Activated CD4-positive, CD25-positive, alpha-beta regulatory T cell treated with anti-CD3 and anti-CD28 coated beads, Interleukin-2, amount 50 U/mL, for 72 hours (primary cell): ENCODE measurements around the gene POTEJ.
"Not testable (repeated sequence)": the region's sequence is repeated elsewhere in the genome, so short reads cannot be mapped to it uniquely, and the experiment has no call there.

Source experiments
- DNase-seq: peaks from one replicate; pipeline ENCODE4 v3.0.0; 2021

POTEJ gene

GRCh38 chr2:130611140-130611539, at the start of gene POTEJ:
POTEJ (plus strand) TSS chr2:130611440; CDS start chr2:130611533, 93 bp downstream.
- DNase-seq = not testable (repeated sequence)

DNA sequence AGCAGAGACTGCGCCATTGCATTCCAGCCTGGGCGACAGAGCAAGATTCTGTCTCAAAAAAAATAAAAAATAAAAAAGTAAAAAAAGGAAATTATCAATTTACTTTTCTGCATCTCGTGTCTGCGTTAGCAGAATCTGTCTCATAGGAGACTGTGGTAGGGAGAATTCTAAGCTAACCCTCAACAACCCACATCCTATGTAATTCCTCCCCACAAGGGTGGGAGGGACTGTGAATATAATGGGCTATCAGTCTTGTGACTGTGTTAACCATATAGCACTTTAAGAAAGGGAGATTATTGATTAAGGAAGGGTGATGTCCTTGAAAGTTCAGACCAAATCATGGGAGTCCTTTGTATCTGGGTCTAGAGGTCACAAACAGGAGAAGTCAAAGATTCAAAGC, 45.1 kb upstream of the POTEJ start:
- DNase-seq = not testable (repeated sequence)

DNA sequence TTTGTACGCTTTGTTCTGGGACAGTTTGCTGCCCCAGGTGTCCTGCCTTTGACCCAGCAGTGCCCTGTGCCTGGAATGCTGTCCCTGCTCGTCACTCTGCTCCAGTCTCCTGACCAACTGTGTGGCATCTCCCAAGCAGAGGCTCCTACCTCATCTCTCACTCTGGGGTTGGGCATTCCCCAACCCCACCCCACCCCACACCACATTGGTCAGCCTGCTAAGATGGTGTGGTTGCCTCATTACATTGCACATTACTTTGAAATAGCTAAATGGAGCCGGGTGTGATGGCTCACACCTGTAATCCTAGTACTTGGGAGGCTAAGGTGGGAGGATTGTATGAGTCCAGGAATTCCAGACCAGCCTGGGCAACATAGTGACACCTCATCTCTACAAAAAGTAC, 39.3 kb upstream of the POTEJ start:
- not testable (repeated sequence) for DNase-seq

GRCh38 chr2:130574230-130574629, 37.0 kb upstream of the POTEJ start:
- DNase-seq = not testable (repeated sequence)

- DNase-seq = not testable (repeated sequence)
Measured at GRCh38 chr2:130576209-130576784, 34.9 kb upstream of the POTEJ start.

DNA sequence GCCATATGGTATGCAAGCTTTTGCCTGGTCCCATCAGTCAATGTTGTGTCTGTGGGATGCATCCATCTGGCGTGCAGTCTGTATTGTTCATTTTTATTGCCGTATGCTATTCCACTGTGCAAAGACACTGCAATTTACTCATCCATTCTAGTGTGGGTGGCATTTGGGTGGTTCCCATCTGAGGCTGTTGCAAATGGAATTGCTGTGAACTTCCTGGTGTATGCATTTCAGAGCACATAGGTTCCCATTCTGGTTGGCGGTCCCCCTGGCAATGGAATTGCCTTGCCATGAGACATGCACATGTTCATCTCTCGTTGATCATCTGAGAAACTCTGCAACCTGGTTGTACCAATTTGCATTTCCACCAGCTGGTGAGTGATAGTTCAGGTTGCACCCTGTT, 33.7 kb upstream of the POTEJ start:
- DNase-seq = not testable (repeated sequence)

DNA sequence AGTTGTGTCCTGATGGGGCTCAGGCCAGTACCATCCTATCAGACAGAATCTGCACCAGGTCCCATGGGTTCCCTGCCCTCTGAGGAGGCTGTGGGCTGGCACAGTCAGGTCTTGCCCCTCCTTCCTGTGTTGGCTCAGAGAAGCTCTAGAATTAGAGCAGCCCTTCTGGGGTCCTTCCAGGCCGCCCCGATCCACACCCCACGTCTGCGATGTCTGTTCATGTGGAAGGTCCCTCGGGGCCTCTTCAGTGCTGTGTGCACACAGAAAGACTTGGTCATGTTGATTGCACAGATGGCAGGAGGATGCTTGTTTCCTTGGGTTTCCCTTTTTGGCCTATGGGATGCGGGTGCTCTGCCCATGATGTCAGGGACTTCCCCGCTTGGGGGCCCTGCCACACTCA, 32.1 kb upstream of the POTEJ start:
- DNase-seq = not testable (repeated sequence)

DNA sequence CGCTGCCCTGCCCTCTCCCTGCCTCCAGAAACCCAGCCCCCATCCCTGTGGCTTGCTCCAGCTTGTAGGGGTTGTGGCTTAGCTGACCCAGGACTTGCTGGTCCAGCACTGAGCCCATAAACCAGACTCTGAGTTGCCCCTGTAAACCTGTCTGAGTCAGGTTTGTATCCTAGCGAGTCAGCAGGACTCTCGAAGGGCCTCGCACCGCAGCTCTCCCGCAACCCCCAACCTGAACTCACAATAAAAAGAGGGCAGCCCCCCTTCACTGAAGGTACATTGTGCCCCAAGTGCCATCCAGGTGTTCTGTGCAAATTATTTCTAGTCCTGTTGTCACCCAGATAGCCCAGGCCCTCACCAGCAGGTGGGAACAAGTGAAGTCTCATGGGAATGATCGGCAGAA, 29.7 kb upstream of the POTEJ start:
- not testable (repeated sequence) for DNase-seq

DNA sequence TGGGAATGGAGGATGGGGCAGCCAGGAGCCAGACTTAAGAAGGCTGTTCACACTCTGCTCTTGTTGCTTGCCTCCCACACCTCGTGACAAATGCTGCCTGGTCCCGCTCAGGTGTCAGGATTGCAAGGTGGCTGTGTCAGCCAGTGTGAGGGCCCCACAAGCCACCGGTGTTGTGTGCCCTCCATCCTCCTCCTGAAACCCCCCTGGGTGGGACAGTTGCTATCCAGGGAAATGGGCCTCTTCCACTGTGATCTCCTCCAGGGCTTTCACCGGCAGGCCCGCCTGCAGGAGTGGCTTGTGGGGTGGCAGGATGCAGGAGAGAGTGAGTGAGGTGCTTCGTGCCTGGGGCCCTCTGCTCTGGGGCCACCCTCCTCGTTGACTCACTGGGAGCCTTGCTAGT, 28.3 kb upstream of the POTEJ start:
- not testable (repeated sequence) for DNase-seq

- DNase-seq = not testable (repeated sequence)
Measured at GRCh38 chr2:130583582-130583981, 27.7 kb upstream of the POTEJ start.

DNA sequence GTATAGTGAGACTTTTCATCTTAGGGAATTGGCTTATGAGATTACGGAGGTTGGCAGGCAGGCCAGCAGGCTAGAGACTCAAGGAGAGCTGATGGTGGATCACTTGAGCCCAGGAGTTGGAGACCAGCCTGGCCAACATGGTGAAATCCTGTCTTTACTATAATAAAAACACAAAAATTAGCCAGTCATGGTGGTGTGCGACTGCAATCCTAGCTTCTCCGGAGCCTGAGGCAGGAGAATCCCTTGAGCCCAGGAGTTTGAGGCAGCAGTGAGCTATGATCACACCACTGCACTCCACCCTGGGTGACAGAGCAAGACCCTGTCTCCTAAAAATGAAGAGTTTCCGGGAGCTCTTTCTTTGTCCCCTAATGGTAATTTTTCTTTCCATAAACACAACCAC, 26.5 kb upstream of the POTEJ start:
- not testable (repeated sequence) for DNase-seq

GRCh38 chr2:130588688-130589458, 22.4 kb upstream of the POTEJ start:
- not testable (repeated sequence) for DNase-seq

DNA sequence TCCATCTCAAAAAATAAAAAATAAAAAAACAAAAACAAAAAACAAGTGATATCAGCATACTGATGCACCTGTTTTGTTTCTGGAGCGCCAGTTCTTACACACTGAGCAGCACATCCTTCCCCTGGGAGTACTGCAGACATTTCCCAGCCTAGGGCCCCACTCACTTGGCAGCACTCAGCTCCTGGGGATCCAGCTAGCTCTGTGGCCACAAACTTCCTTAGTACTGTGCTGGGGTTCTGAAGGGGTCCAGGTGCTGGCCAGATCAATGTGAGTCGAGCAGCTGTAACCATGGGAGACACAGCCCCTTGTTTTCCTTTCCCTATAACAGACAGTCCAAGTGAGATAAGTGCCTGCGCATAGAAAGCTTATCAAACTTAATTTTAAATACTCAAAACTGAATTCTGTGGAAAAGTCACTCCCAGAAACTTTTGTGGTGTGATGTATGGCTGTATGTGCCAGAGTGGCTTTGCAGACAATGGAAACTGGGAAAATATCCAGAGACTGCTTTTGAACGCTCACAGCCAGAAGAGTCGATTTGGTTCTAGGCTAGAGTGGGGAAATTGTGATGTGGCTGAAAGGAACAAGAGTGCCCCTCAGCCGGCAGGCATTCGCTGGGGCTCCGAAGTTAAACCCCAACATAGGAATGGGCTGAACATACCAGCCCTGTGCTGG, 20.9 kb upstream of the POTEJ start:
- DNase-seq = not testable (repeated sequence)

GRCh38 chr2:130590842-130591359, 20.3 kb upstream of the POTEJ start:
- not testable (repeated sequence) for DNase-seq

DNA sequence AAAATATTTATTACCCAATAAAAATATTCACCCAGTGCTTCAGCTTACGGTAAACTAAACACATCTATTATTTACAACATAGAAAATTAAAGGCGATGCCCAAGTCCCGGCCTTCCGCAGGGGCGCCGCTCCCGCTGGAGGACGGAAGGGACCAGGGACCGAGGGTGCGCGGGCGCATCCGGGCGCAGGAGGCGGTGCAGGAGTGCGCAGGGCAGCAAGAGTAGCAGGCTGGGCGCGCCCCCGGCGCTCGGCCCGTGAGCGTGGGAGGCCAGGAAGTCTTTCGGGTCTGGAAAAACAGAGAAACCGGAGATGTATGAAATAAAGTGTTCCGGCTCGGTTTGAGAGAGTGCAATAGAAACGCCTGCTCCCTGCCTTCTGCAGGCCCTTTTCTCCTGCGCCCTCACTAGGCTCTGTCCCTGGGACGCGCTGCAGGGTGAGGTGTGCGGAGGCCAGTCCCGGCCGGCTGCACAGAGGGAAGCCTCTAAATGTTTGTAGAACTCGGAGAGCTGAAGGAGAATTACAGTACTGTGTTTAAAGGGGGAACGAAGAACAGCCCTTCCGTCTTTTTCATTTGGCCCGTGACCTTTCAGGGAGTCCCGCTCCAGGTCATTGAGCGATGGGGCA, 18.3 kb upstream of the POTEJ start:
- not testable (repeated sequence) for DNase-seq

- not testable (repeated sequence) for DNase-seq
Measured at GRCh38 chr2:130594011-130594410, 17.2 kb upstream of the POTEJ start.

DNA sequence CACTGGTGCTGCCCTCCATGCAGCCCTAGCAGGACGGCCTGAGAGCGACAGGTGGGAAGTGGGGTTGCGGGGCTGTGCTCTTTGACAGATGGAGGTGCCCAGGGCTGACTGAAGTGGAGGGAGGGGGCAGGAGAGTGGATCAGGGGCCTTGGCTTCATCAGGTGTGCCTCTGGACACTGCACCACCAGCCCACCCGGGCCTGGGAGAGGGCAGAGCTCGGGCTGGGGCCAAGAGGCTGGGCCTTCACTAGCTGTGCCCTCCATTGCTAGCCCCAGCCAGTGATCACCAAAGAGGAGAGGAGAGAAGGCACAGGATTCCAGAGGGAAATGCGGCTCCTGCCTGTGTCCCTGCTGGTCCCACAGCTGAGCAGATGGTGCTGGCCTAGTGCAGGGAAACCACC, 14.5 kb upstream of the POTEJ start:
- not testable (repeated sequence) for DNase-seq

GRCh38 chr2:130597994-130598393, 13.2 kb upstream of the POTEJ start:
- not testable (repeated sequence) for DNase-seq

GRCh38 chr2:130598463-130598862, 12.8 kb upstream of the POTEJ start:
- not testable (repeated sequence) for DNase-seq

- not testable (repeated sequence) for DNase-seq
Measured at GRCh38 chr2:130599393-130599792, 11.8 kb upstream of the POTEJ start, which contains the start of gene CFC1. CFC1 (minus strand) TSS chr2:130599575; CDS start chr2:130599287, 288 bp downstream.

DNA sequence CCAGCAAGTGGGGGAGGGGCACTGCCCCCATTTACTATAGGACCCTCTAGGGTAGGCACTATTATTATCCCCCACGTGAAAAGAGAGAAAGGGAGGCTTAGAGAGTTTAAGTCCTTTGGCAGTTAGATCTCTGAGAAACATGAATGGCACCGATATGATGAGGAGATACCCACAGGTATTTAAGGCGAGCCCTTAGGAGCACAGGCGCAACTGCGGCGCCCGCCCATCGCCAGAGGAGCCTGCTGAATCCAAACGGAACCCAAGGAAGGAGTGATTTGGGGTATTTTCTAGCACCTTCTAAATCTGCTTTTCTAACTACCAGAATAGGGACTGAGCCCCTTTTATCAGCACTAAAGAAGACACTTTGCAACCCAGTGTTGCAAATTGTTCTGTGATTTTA, 11.3 kb upstream of the POTEJ start:
- DNase-seq = not testable (repeated sequence)

- DNase-seq = not testable (repeated sequence)
Measured at GRCh38 chr2:130601648-130602302, 9.5 kb upstream of the POTEJ start.
